Measurements from ENCODE around the gene LTBR.

LTBR gene

GRCh38 chr12:6380141-6381121 lies 3.5 kb upstream of the LTBR start:
- in situ Hi-C loops (cut with MboI; ENCODE audit: low sequenced_read_pairs), result no loop called here

- in situ Hi-C loops (cut with MboI; ENCODE audit: low sequenced_read_pairs), result no loop called here
These were observed 1.6 kb upstream of the LTBR start for GRCh38 chr12:6382371-6382770.

GRCh38 chr12:6382982-6383381 lies 980 bp upstream of the LTBR start:
- in situ Hi-C loops (cut with MboI; ENCODE audit: low sequenced_read_pairs), result no loop called here

GRCh38 chr12:6384499-6385436 lies 806 bp downstream of the LTBR start:
- in situ Hi-C loops (cut with MboI; ENCODE audit: low sequenced_read_pairs), result no loop called here

- in situ Hi-C loops (cut with MboI; ENCODE audit: low sequenced_read_pairs), result no loop called here
These were observed 2.1 kb downstream of the LTBR start for GRCh38 chr12:6386038-6386437.

- in situ Hi-C loops (cut with MboI; ENCODE audit: low sequenced_read_pairs), result no loop called here
These were observed 2.5 kb downstream of the LTBR start for GRCh38 chr12:6386491-6386890.

GRCh38 chr12:6387541-6387940 lies 3.6 kb downstream of the LTBR start:
- in situ Hi-C loops (cut with MboI; ENCODE audit: low sequenced_read_pairs), result no loop called here

- in situ Hi-C loops (cut with MboI; ENCODE audit: low sequenced_read_pairs), result no loop called here
These were observed 6.3 kb downstream of the LTBR start for GRCh38 chr12:6390084-6390799.

GRCh38 chr12:6391013-6391412 lies 7.1 kb downstream of the LTBR start:
- in situ Hi-C loops (cut with MboI; ENCODE audit: low sequenced_read_pairs), result no loop called here

GRCh38 chr12:6392504-6392903 lies 8.5 kb downstream of the LTBR start:
- in situ Hi-C loops (cut with MboI; ENCODE audit: low sequenced_read_pairs), result no loop called here

GRCh38 chr12:6393109-6393508 lies 9.1 kb downstream of the LTBR start:
- in situ Hi-C loops (cut with MboI; ENCODE audit: low sequenced_read_pairs), result no loop called here

GRCh38 chr12:6394398-6394797 lies 10.4 kb downstream of the LTBR start:
- in situ Hi-C loops (cut with MboI; ENCODE audit: low sequenced_read_pairs), result no loop called here

GRCh38 chr12:6396031-6396430 lies 12.1 kb downstream of the LTBR start:
- in situ Hi-C loops (cut with MboI; ENCODE audit: low sequenced_read_pairs), result no loop called here

GRCh38 chr12:6399884-6400644 lies 16.1 kb downstream of the LTBR start:
- in situ Hi-C loops (cut with MboI; ENCODE audit: low sequenced_read_pairs), result no loop called here

- in situ Hi-C loops (cut with MboI; ENCODE audit: low sequenced_read_pairs), result no loop called here
These were observed 20.4 kb downstream of the LTBR start for GRCh38 chr12:6404390-6404789.

GRCh38 chr12:6405963-6406362 lies 22.0 kb downstream of the LTBR start:
- in situ Hi-C loops (cut with MboI; ENCODE audit: low sequenced_read_pairs), result no loop called here

GRCh38 chr12:6407236-6407954 lies 23.4 kb downstream of the LTBR start:
- in situ Hi-C loops (cut with MboI; ENCODE audit: low sequenced_read_pairs), result no loop called here

GRCh38 chr12:6416596-6416995 lies 32.6 kb downstream of the LTBR start:
- in situ Hi-C loops (cut with MboI; ENCODE audit: low sequenced_read_pairs), result no loop called here

GRCh38 chr12:6418796-6419195 lies 34.8 kb downstream of the LTBR start:
- in situ Hi-C loops (cut with MboI; ENCODE audit: low sequenced_read_pairs), result no loop called here

Data from HL-60/S4 (cell line).